GM21576 (cell line): Measurements from ENCODE around the gene HOXA3.
A peak's percentile ranks its signal among the peaks of the same experiment; 100 is the strongest.

Source experiments
- ATAC-seq: cut with Tn5 transposase; IDR thresholded peaks from one replicate; pipeline ENCODE4 v1.9.1; 2021; ENCODE audit warnings: mild to moderate bottlenecking, moderate library complexity; ENCODE audit not compliant: unreplicated experiment

Gene HOXA3

GRCh38 chr7:27095050-27095896 is 57.1 kb downstream of the HOXA3 start:
- ATAC-seq, result peak; percentile 12

- no peak for ATAC-seq
Observed at GRCh38 chr7:27094304-27095049, 57.9 kb downstream of the HOXA3 start.

GRCh38 chr7:27093184-27093895 is 59.0 kb downstream of the HOXA3 start:
- no peak for ATAC-seq

DNA sequence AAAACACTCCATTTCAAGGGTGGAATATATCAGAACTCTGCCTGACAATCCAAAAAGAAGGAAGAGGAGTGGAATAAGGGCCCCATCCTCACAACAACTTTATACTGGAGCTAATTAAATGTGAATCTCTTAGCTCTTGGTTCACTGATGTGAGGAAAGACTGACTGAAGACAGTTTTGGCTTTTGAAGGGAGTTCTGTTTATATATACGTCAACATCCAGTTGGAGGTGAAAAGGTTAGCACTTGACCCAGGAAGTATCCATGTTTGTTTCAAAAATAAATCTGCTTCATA is 59.6 kb downstream of the HOXA3 start:
- ATAC-seq, result no peak

DNA sequence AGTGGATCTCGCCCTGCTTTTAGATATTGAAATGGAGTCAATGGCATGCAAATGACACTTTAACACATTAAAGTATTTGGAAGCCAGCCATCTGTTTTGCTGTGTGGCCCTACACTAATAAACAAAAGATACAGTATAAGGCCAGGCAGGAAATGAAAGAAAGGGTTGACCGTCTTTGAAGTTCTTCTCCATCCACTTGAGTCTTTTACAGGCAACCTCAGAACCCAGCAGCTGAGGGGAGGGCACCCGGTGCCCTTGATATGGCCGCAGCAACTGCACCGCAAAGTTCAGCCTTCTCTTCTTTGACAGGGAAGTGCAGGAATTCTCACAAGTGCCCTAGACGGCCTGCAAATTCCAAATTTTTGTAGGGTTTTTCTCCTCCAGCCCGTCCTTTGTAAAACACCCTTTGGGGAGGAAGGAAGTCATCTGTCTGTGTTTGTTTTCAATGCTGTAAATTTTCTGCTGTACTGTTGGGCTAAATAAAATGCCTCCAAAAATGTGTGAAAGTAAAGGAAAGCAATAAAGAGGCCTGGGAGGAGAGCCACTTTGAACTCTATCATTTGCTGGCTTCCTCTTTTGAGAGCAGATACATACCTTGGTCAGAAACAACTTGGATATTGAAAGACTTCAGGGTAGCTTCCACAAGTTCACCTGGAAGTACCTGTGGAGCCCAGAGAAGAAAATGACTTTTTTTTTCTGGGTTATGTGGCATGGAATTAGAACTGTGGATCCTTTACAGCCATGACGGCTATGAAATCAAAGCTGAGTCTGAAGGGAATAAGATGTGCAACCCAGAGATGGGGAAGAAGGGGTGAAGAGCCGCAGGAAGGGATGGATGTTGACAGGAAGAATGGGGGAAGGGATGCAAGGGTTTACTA is 60.2 kb downstream of the HOXA3 start:
- ATAC-seq, result no peak

- no peak for ATAC-seq
Observed at GRCh38 chr7:27091105-27091504, 61.3 kb downstream of the HOXA3 start.

- no peak for ATAC-seq
Observed at GRCh38 chr7:27088002-27088922, 64.1 kb downstream of the HOXA3 start.

DNA sequence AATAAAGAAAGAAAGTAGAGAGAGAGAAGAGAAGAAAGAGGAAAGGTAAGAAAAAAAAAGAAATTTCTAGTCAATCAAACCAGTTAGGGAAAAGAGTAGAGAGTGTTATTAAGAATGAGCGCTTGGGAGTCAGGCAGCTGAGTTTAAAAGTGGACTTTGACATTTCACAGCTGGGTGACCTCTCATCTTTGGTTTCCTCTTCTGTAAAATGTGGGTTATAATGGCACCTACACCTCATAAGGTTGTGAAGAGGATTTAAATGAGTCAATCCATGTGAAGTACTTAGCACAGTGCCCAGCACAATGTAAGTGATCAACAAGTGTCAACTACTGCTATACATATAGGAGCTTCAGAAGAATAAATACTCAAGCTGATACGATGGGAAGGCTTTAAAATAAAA is 68.7 kb downstream of the HOXA3 start:
- ATAC-seq, result no peak

DNA sequence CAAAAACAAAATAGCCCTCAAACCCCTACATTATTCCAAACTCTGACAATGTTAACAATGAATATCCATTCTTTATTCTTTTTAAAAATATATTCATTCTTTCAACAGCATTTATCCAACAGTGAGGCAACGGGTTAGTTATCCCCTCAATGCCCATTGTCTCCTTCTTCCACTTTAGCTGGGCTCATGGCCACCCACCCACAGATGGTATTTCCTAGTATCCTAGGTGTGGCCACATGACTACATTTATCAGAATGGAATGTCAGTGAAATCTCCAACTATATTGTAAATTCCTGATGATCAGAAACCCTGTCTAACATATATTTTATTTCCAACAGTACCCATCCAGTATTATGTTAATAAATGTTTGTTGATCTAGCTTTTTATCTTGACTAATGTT is 70.2 kb downstream of the HOXA3 start:
- no peak for ATAC-seq

DNA sequence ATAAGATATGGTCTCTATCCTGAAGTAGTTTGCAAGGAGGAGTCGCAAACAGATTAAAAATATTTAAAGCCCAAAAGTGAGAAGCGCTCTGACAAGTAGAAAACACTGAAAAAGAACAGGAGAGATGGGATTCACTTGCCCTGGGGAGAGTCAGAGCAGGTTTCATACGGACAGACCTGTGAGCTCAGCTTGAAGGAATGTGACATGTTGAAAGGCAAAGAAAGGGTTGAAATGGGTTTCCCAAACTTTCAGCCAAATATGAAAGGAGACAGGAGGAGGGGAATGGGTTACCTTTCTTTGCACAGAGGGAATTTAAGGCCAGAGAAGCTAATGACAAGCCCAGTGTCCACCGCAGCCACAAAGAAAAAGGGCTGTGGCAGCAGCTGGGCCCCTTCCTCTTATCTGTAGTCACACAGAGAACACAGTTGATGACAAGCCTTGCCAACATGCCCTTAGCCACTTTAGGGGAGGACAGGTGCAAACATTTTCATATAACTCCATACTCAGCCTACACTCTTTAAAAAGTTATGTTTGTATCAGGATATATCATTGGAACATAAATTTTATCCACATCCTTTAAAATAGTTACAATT is 71.4 kb downstream of the HOXA3 start:
- ATAC-seq, result no peak

- no peak for ATAC-seq
Observed at GRCh38 chr7:27079234-27079975, 73.0 kb downstream of the HOXA3 start.

- no peak for ATAC-seq
Observed at GRCh38 chr7:27078616-27079233, 73.7 kb downstream of the HOXA3 start.

GRCh38 chr7:27073076-27073475 is 79.3 kb downstream of the HOXA3 start:
- ATAC-seq, result no peak

DNA sequence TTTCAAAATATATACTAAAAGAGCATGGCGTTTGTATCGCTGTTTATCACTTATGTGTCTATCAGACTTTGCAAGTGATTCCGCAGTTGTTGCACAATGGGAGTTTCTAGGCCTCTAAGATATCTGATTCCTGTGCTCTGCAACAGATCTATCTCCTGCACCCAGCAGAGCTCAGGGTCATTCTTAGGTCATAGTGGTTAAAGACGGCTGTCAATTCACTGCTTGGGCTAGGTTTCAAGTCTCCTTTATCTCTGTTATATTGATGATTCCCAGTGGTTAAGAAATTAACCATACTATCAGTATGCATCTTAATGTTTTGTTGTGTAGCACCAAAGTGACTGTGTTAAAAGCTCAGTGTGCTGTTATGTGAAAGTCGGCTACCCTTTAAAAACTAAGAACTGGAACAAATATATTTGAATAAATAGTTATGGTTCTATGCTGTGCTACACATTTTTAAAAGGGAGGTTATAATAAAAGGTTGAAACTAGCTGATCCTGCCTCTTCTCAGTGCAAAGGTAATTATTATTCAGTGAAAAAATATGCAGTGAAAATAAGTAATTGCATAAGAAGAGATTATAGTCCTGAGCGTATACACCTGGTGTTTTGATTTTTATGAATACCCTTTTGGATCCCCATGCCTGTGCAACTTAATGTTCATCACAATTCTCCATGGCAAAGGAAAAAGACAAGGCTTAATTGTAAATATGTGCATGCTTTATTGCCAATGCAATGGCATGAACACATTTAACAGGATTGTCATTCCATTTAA is 80.6 kb downstream of the HOXA3 start:
- no peak for ATAC-seq

DNA sequence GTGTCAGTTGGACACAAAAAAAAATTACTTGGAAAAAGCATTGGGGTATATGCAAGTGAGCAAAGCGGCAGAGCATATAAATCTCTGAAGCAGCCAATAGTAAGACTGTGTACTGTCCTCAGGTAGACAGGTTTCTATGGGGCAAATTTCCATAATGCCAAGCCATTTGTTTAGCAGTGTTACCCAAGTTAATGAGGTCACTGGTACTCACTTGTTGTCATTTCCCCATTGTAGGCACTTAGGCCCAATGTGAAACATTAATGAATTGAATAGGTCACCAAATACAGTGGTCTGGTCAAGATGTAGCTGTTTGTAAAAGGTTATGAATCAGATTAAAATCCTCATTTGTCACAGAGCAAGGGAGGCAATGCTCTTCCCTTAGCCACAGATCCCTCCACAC is 84.1 kb downstream of the HOXA3 start:
- ATAC-seq, result no peak

DNA sequence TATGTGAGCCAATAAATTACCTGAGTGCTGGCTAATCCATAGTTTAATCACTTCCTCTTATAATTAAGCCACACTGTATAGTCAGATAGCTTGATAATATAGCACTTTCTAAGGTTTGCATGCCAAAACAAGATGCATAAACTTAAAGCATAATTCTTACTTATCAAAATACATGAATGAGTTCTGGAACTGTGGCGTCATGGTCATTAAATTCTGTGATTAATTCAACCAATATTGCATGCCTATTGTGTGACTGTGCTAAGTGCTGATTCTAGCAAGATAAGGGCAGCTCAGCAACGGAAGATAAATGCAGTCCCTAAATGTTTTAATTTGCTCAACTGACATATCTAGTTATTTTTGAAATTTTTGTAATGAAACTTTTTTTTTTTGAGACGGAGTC is 86.2 kb downstream of the HOXA3 start:
- no peak for ATAC-seq

GRCh38 chr7:27065709-27066108 is 86.7 kb downstream of the HOXA3 start:
- ATAC-seq, result no peak

DNA sequence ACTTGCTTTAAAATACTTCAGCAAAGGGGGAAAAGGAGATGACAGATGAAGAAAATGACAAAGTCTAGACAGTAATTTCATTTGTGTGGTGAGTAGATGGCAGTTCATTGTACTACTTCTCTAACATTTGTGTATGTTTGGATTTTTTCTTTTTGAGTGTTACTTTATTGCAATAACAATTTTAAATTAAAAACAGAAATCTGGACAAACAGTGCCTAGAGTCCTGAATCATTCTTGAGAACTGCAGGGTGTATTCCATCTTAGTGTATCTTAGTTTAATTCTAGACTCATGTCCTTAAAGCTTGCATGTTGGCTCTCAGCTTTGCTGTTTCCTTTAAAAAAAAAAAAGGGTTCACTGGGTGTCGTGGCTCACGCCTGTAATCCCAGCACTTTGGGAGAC is 87.7 kb downstream of the HOXA3 start:
- ATAC-seq, result no peak
